Activated CD4-positive, alpha-beta memory T cell treated with anti-CD3 and anti-CD28 coated beads, Interleukin-2, amount 10 ng/mL, durations not matched to agents 7 days and 5 days (primary cell): ENCODE measurements around the gene DHX8. TPM values are rescaled to one million over a fixed set of nuclear protein-coding genes. Genes with fewer than 3 reads are reported as not detected.

Source experiments
- CTCF ChIA-PET: fragments of 350-600 bp; sonication (Branson Sonifier 250); formaldehyde crosslinking; loops from one replicate; lab custom pipeline; 2021; ENCODE audit warnings: antibody characterized with exemption, inconsistent platforms; lab: Charles Lee
- POLR2A ChIA-PET: fragments of 350-600 bp; sonication (Branson Sonifier 250); formaldehyde crosslinking; loops from one replicate; lab custom pipeline; 2021; ENCODE audit warnings: antibody characterized with exemption; lab: Charles Lee
- DNase-seq: peaks from one replicate; pipeline ENCODE4 v3.0.0-alpha.2; 2020
- H3K27ac Mint-ChIP-seq: one replicate; pipeline ENCODE4 v1.8.0; 2021; ENCODE audit warnings: mild to moderate bottlenecking, mixed read lengths
- H3K27me3 Mint-ChIP-seq: one replicate; pipeline ENCODE4 v1.8.0; 2021; ENCODE audit warnings: mixed read lengths
- H3K36me3 Mint-ChIP-seq: one replicate; pipeline ENCODE4 v1.8.0; 2021; ENCODE audit warnings: low read depth, mixed read lengths
- H3K4me1 Mint-ChIP-seq: one replicate; pipeline ENCODE4 v1.8.0; 2021; ENCODE audit warnings: mixed read lengths
- H3K4me3 Mint-ChIP-seq: one replicate; pipeline ENCODE4 v1.8.0; 2021; ENCODE audit warnings: mild to moderate bottlenecking, mixed read lengths
- H3K9me3 Mint-ChIP-seq: one replicate; pipeline ENCODE4 v1.8.0; 2021; ENCODE audit warnings: mixed read lengths
- total RNA-seq, 2 experiments: library from RNA; stranded (reverse); gene quantifications; one replicate each; pipeline ENCODE4 v1.2.3, GENCODE V29; 2021

Gene DHX8
- total RNA-seq: 10 to 100 TPM; 59.8 to 61.3 TPM

- H3K27ac Mint-ChIP-seq: peak within 1 kb of the TSS; percentile 98
- no peaks in the 10 kb centered on the region for H3K9me3 Mint-ChIP-seq
- peaks cover 4% of the 10 kb centered on the region for H3K36me3 Mint-ChIP-seq
- H3K27me3 Mint-ChIP-seq: no peaks in the 10 kb centered on the region
- H3K4me1 Mint-ChIP-seq: peaks cover 26% of the 10 kb centered on the region
- DNase-seq: peak; percentile 99
- POLR2A ChIA-PET: interaction anchor here (0.6 to 7.9 kb wide), 22 partner anchors 10 to 531 kb away, joined by 3 to 154 read pairs (median 4); partner anchors contain the start of genes ARL4D, RPL27 and TMEM101
- peak within 1 kb of the TSS; percentile 100 for H3K4me3 Mint-ChIP-seq
- CTCF ChIA-PET: interaction anchor here (0.6 to 7.4 kb wide), 45 partner anchors 10 to 659 kb away, joined by 3 to 239 read pairs (median 5); partner anchors contain the start of genes ARL4D, CFAP97D1, ETV4 and RPL27
Observed at GRCh38 chr17:43483674-43484551, at the start of gene DHX8. Gene DHX8 (plus strand): TSS chr17:43483975. CDS start chr17:43484038, 63 bp downstream.

GRCh38 chr17:43434902-43435319 is 48.9 kb upstream of the DHX8 start:
- POLR2A ChIA-PET: no interaction called here
- Mint-ChIP-seq H3K4me1 (no peaks in the 10 kb centered on the region), H3K9me3 (no peaks in the 10 kb centered on the region), H3K27ac (no peak overlapping the region), H3K27me3 (peaks cover 26% of the 10 kb centered on the region), H3K4me3 (no peak overlapping the region), H3K36me3 (no peaks in the 10 kb centered on the region)
- CTCF ChIA-PET: interaction anchor here (1.6 kb wide), 1 partner anchor 49 kb away, joined by 4 read pairs; the partner anchor contains the start of gene DHX8
- DNase-seq: no peak

- Mint-ChIP-seq H3K27me3 (peaks cover 15% of the 10 kb centered on the region), H3K36me3 (no peaks in the 10 kb centered on the region), H3K4me3 (no peak overlapping the region), H3K4me1 (no peaks in the 10 kb centered on the region), H3K27ac (no peak overlapping the region), H3K9me3 (no peaks in the 10 kb centered on the region)
- no peak for DNase-seq
- ChIA-PET CTCF (no interaction called here), POLR2A (interaction anchor here (1.4 kb wide), 1 partner anchor 69 kb away, joined by 3 read pairs; no protein-coding TSS in a partner anchor)
Observed at GRCh38 chr17:43437756-43438155, 46.0 kb upstream of the DHX8 start.

- no peak overlapping the region for H3K27ac Mint-ChIP-seq
- no peak for DNase-seq
- H3K36me3 Mint-ChIP-seq: no peaks in the 10 kb centered on the region
- CTCF ChIA-PET: no interaction called here
- H3K4me3 Mint-ChIP-seq: no peak overlapping the region
- H3K27me3 Mint-ChIP-seq: peaks cover 14% of the 10 kb centered on the region
- no peaks in the 10 kb centered on the region for H3K9me3 Mint-ChIP-seq
- POLR2A ChIA-PET: no interaction called here
- no peaks in the 10 kb centered on the region for H3K4me1 Mint-ChIP-seq
Observed at GRCh38 chr17:43438626-43439025, 45.1 kb upstream of the DHX8 start.

GRCh38 chr17:43439041-43439440 is 44.7 kb upstream of the DHX8 start:
- Mint-ChIP-seq H3K36me3 (no peaks in the 10 kb centered on the region), H3K4me1 (no peaks in the 10 kb centered on the region), H3K27ac (no peak overlapping the region), H3K27me3 (peaks cover 14% of the 10 kb centered on the region), H3K4me3 (no peak overlapping the region), H3K9me3 (no peaks in the 10 kb centered on the region)
- POLR2A ChIA-PET: no interaction called here
- CTCF ChIA-PET: no interaction called here
- no peak for DNase-seq

GRCh38 chr17:43442711-43443110 is 41.1 kb upstream of the DHX8 start:
- Mint-ChIP-seq H3K4me3 (no peak overlapping the region), H3K9me3 (no peaks in the 10 kb centered on the region), H3K27me3 (peaks cover 6% of the 10 kb centered on the region), H3K36me3 (no peaks in the 10 kb centered on the region), H3K27ac (no peak overlapping the region), H3K4me1 (no peaks in the 10 kb centered on the region)
- POLR2A ChIA-PET: no interaction called here
- DNase-seq: no peak
- CTCF ChIA-PET: no interaction called here

- ChIA-PET POLR2A (no interaction called here), CTCF (no interaction called here)
- no peaks in the 10 kb centered on the region for H3K9me3 Mint-ChIP-seq
- no peak for DNase-seq
- peaks cover 6% of the 10 kb centered on the region for H3K27me3 Mint-ChIP-seq
- H3K27ac Mint-ChIP-seq: no peak overlapping the region
- H3K4me1 Mint-ChIP-seq: no peaks in the 10 kb centered on the region
- H3K36me3 Mint-ChIP-seq: no peaks in the 10 kb centered on the region
- no peak overlapping the region for H3K4me3 Mint-ChIP-seq
Observed at GRCh38 chr17:43443381-43443780, 40.4 kb upstream of the DHX8 start.

GRCh38 chr17:43444223-43445008 is 39.4 kb upstream of the DHX8 start:
- Mint-ChIP-seq H3K36me3 (no peaks in the 10 kb centered on the region), H3K4me1 (no peaks in the 10 kb centered on the region), H3K27me3 (peaks cover 6% of the 10 kb centered on the region), H3K4me3 (no peak overlapping the region), H3K9me3 (no peaks in the 10 kb centered on the region), H3K27ac (no peak overlapping the region)
- DNase-seq: no peak
- ChIA-PET POLR2A (no interaction called here), CTCF (no interaction called here)

- ChIA-PET POLR2A (no interaction called here), CTCF (no interaction called here)
- no peaks in the 10 kb centered on the region for H3K4me1 Mint-ChIP-seq
- H3K9me3 Mint-ChIP-seq: no peaks in the 10 kb centered on the region
- H3K36me3 Mint-ChIP-seq: no peaks in the 10 kb centered on the region
- no peak for DNase-seq
- H3K4me3 Mint-ChIP-seq: no peak overlapping the region
- no peak overlapping the region for H3K27ac Mint-ChIP-seq
- peaks cover 6% of the 10 kb centered on the region for H3K27me3 Mint-ChIP-seq
Observed at GRCh38 chr17:43445009-43445589, 38.7 kb upstream of the DHX8 start.

- no peak overlapping the region for H3K27ac Mint-ChIP-seq
- ChIA-PET POLR2A (no interaction called here), CTCF (interaction anchor here (1.6 kb wide), 1 partner anchor 48 kb away, joined by 3 read pairs; the partner anchor contains the start of gene ARL4D)
- H3K9me3 Mint-ChIP-seq: no peaks in the 10 kb centered on the region
- DNase-seq: no peak
- H3K36me3 Mint-ChIP-seq: no peaks in the 10 kb centered on the region
- no peaks in the 10 kb centered on the region for H3K4me1 Mint-ChIP-seq
- H3K4me3 Mint-ChIP-seq: no peak overlapping the region
- peaks cover 6% of the 10 kb centered on the region for H3K27me3 Mint-ChIP-seq
Observed at GRCh38 chr17:43446773-43447172, 37.0 kb upstream of the DHX8 start.

- no peaks in the 10 kb centered on the region for H3K4me1 Mint-ChIP-seq
- H3K9me3 Mint-ChIP-seq: no peaks in the 10 kb centered on the region
- ChIA-PET POLR2A (no interaction called here), CTCF (no interaction called here)
- no peak for DNase-seq
- no peaks in the 10 kb centered on the region for H3K36me3 Mint-ChIP-seq
- no peak overlapping the region for H3K4me3 Mint-ChIP-seq
- no peak overlapping the region for H3K27ac Mint-ChIP-seq
- H3K27me3 Mint-ChIP-seq: peaks cover 5% of the 10 kb centered on the region
Observed at GRCh38 chr17:43448720-43449469, 34.9 kb upstream of the DHX8 start.

GRCh38 chr17:43449470-43450248 is 34.1 kb upstream of the DHX8 start:
- Mint-ChIP-seq H3K9me3 (no peaks in the 10 kb centered on the region), H3K4me3 (no peak overlapping the region), H3K27me3 (no peaks in the 10 kb centered on the region), H3K36me3 (no peaks in the 10 kb centered on the region), H3K27ac (no peak overlapping the region), H3K4me1 (no peaks in the 10 kb centered on the region)
- ChIA-PET CTCF (no interaction called here), POLR2A (no interaction called here)
- no peak for DNase-seq
